IMR-90 (cell line): Measurements from ENCODE around the gene SIPA1L3. TPM values are rescaled to one million over a fixed set of nuclear protein-coding genes. Genes with fewer than 3 reads are reported as not detected.

ENCODE experiments used
- ATAC-seq: fragments of 200-7000 bp; cut with Tn5 transposase; 2 replicates; pipeline ENCODE4 v1.9.1; 2020; ENCODE audit warnings: low read depth, mild to moderate bottlenecking, moderate library complexity
- BruUV-seq: library from RNA; stranded (reverse); fragments of 400-500 nt; replicated peaks from 2 replicates; lab custom pipeline; 2021; lab: Mats Ljungman, UMichigan
- CTCF ChIA-PET: fragments of 300-600 bp; formaldehyde crosslinking; extraction: SDS; loops from one replicate; lab custom pipeline; 2021; ENCODE audit warnings: antibody characterized with exemption; lab: Yijun Ruan, JAX
- POLR2A ChIA-PET: fragments of 300-600 bp; sonication (Branson Sonifier 250); formaldehyde crosslinking; loops from one replicate; lab custom pipeline; 2022; ENCODE audit warnings: antibody characterized with exemption; ENCODE audit not compliant: unreplicated experiment; lab: Charles Lee
- DNase-seq: peaks from one replicate; pipeline ENCODE4 v3.0.0; 2013
- H2AFZ ChIP-seq: replicated peaks from 2 replicates; pipeline ENCODE3; 2013; ENCODE audit warnings: low read length, mild to moderate bottlenecking; ENCODE audit not compliant: poor library complexity
- H2AK5ac ChIP-seq: 2 replicates; pipeline ENCODE4 v1.6.1; 2013; ENCODE audit warnings: low read depth, low read length, inconsistent platforms
- H2AK9ac ChIP-seq: replicated peaks from 2 replicates; pipeline ENCODE3; 2013; ENCODE audit warnings: mild to moderate bottlenecking, low read depth, low read length, moderate library complexity; ENCODE audit not compliant: poor library complexity
- H2BK120ac ChIP-seq: 2 replicates; pipeline ENCODE4 v1.6.1; 2013; ENCODE audit warnings: low read depth, low read length, inconsistent platforms
- H2BK15ac ChIP-seq: 3 replicates; pipeline ENCODE4 v1.6.1; 2013; ENCODE audit warnings: low read depth, low read length, inconsistent platforms
- H2BK20ac ChIP-seq: 2 replicates; pipeline ENCODE4 v1.6.1; 2013; ENCODE audit warnings: low read depth, mild to moderate bottlenecking, inconsistent platforms, low read length, moderate library complexity
- H2BK5ac ChIP-seq: 2 replicates; pipeline ENCODE4 v1.6.1; 2013; ENCODE audit warnings: mild to moderate bottlenecking, low read depth, low read length, inconsistent platforms; ENCODE audit not compliant: poor library complexity, severe bottlenecking
- H3K14ac ChIP-seq: replicated peaks from 2 replicates; pipeline ENCODE4 v1.6.1; 2013; ENCODE audit warnings: low read depth, low read length, inconsistent platforms
- H3K18ac ChIP-seq: 2 replicates; pipeline ENCODE4 v1.6.1; 2013; ENCODE audit warnings: low read depth, low read length, control low read depth
- H3K23ac ChIP-seq: 2 replicates; pipeline ENCODE4 v1.6.1; 2013; ENCODE audit warnings: low read depth, low read length, inconsistent platforms
- H3K27ac ChIP-seq: 2 replicates; pipeline ENCODE4 v1.5.1; 2013; ENCODE audit warnings: mild to moderate bottlenecking, control low read depth, low read length; ENCODE audit not compliant: insufficient read depth
- H3K27me3 ChIP-seq: 2 replicates; pipeline ENCODE4 v1.6.1; 2013; ENCODE audit warnings: low read length; ENCODE audit not compliant: control insufficient read depth, insufficient read depth
- H3K36me3 ChIP-seq: 2 replicates; pipeline ENCODE4 v1.6.1; 2013; ENCODE audit warnings: low read length, mixed read lengths; ENCODE audit not compliant: control insufficient read depth, insufficient read depth
- H3K4ac ChIP-seq: 2 replicates; pipeline ENCODE4 v1.6.1; 2013; ENCODE audit warnings: low read depth, low read length, inconsistent platforms
- H3K4me1 ChIP-seq: 2 replicates; pipeline ENCODE4 v1.6.1; 2013; ENCODE audit warnings: low read length, mixed read lengths; ENCODE audit not compliant: control insufficient read depth, insufficient read depth
- H3K4me2 ChIP-seq: 2 replicates; pipeline ENCODE4 v1.6.1; 2013; ENCODE audit warnings: low read depth, mild to moderate bottlenecking, control low read depth, low read length, moderate library complexity
- H3K4me3 ChIP-seq: 2 replicates; pipeline ENCODE4 v1.5.1; 2013; ENCODE audit warnings: low read depth, mild to moderate bottlenecking, control low read depth, low read length, moderate library complexity; ENCODE audit not compliant: insufficient read depth
- H3K56ac ChIP-seq: 2 replicates; pipeline ENCODE4 v1.6.1; 2013; ENCODE audit warnings: low read length, inconsistent platforms; ENCODE audit not compliant: insufficient read depth; ENCODE audit errors: extremely low read depth
- H3K79me1 ChIP-seq, 2 experiments: 2 replicates each; pipeline ENCODE4 v1.6.1; 2013; ENCODE audit warnings: low read length in 2 of 2, inconsistent platforms in 1 of 2, low read depth in 1 of 2
- H3K9ac ChIP-seq: 2 replicates; pipeline ENCODE4 v1.6.1; 2013; ENCODE audit warnings: low read depth, low read length, control low read depth
- H3K9me1 ChIP-seq: 2 replicates; pipeline ENCODE4 v1.6.1; 2013; ENCODE audit warnings: low read length, inconsistent platforms; ENCODE audit not compliant: insufficient read depth
- H3K9me3 ChIP-seq: 2 replicates; pipeline ENCODE4 v1.6.1; 2013; ENCODE audit warnings: low read length; ENCODE audit not compliant: control insufficient read depth, insufficient read depth
- H4K20me1 ChIP-seq: 2 replicates; pipeline ENCODE4 v1.6.1; 2013; ENCODE audit warnings: low read length, inconsistent platforms; ENCODE audit not compliant: insufficient read depth
- H4K5ac ChIP-seq: 2 replicates; pipeline ENCODE4 v1.6.1; 2013; ENCODE audit warnings: mild to moderate bottlenecking, low read depth, low read length, control low read depth
- H4K8ac ChIP-seq, 2 experiments: 2 replicates each; pipeline ENCODE4 v1.6.1; 2013; ENCODE audit warnings: low read depth in 2 of 2, low read length in 2 of 2, control low read depth in 1 of 2, inconsistent platforms in 1 of 2
- H4K91ac ChIP-seq: 2 replicates; pipeline ENCODE4 v1.6.1; 2013; ENCODE audit warnings: low read depth, low read length, inconsistent platforms; ENCODE audit not compliant: insufficient read depth
- BHLHE40 ChIP-seq: fragments of 150-350 bp; IDR thresholded peaks from 2 replicates; pipeline ENCODE4 v1.6.1; 2016; ENCODE audit warnings: mild to moderate bottlenecking, low read depth, low read length
- CEBPB ChIP-seq: IDR thresholded peaks from 2 replicates; pipeline ENCODE4 v1.6.1; 2012; ENCODE audit warnings: low read depth, low read length, improper control_type of control experiment
- CHD1 ChIP-seq: IDR thresholded peaks from 2 replicates; pipeline ENCODE4 v1.6.1; 2012; ENCODE audit warnings: low read depth, low read length, improper control_type of control experiment
- CTCF ChIP-seq: conservative IDR thresholded peaks from 2 replicates; pipeline ENCODE4 v1.5.1; 2012; ENCODE audit warnings: mild to moderate bottlenecking, low read depth, low read length, improper control_type of control experiment
- ELK1 ChIP-seq: fragments of 150-350 bp; IDR thresholded peaks from 2 replicates; pipeline ENCODE4 v1.6.1; 2016; ENCODE audit warnings: low read depth, mild to moderate bottlenecking, low read length, moderate library complexity, borderline replicate concordance
- FOS ChIP-seq: fragments of 150-350 bp; IDR thresholded peaks from 2 replicates; pipeline ENCODE4 v1.6.1; 2016; ENCODE audit warnings: low read depth, low read length
- MAFK ChIP-seq: IDR thresholded peaks from 2 replicates; pipeline ENCODE4 v1.6.1; 2012; ENCODE audit warnings: low read depth, low read length, improper control_type of control experiment
- MAZ ChIP-seq: IDR thresholded peaks from 2 replicates; pipeline ENCODE4 v1.6.1; 2012; ENCODE audit warnings: low read depth, mild to moderate bottlenecking, low read length, improper control_type of control experiment, moderate library complexity, borderline replicate concordance
- MXI1 ChIP-seq: IDR thresholded peaks from 2 replicates; pipeline ENCODE4 v1.6.1; 2012; ENCODE audit warnings: low read depth, mild to moderate bottlenecking, low read length, moderate library complexity, borderline replicate concordance
- NFE2L2 ChIP-seq: fragments of 150-350 bp; IDR thresholded peaks from 2 replicates; pipeline ENCODE4 v1.6.1; 2016; ENCODE audit warnings: low read depth, mild to moderate bottlenecking, low read length
- POLR2A ChIP-seq: IDR thresholded peaks from 2 replicates; pipeline ENCODE4 v1.6.1; 2012; ENCODE audit warnings: mild to moderate bottlenecking, low read depth, low read length
- RAD21 ChIP-seq: IDR thresholded peaks from 2 replicates; pipeline ENCODE4 v1.6.1; 2012; ENCODE audit warnings: low read length, improper control_type of control experiment
- RCOR1 ChIP-seq: IDR thresholded peaks from 2 replicates; pipeline ENCODE4 v1.6.1; 2012; ENCODE audit warnings: mild to moderate bottlenecking, low read length, improper control_type of control experiment; ENCODE audit not compliant: insufficient replicate concordance
- WGBS, 2 experiments: methylation state at CpG; one replicate each; pipeline versions ENCODE4 v1.1.5 to v1.1.7; 2013; ENCODE audit warnings: missing lambda C conversion rate in 2 of 2; ENCODE audit not compliant: insufficient read length in 1 of 2; ENCODE audit errors: extremely low coverage in 2 of 2; 5-methylcytosine and 5-hydroxymethylcytosine counted together
- dilution Hi-C: fragments of 300-500 bp; cut with HindIII; formaldehyde crosslinking; loops from one replicate; pipeline ENCODE4 v1.14.3; 2018; ENCODE audit warnings: low sequenced_read_pairs; ENCODE audit not compliant: unreplicated experiment
- in situ Hi-C: fragments of 300-500 bp; cut with MboI; formaldehyde crosslinking; loops from 3 replicates; pipeline ENCODE4 v1.14.3; 2019; ENCODE audit warnings: low sequenced_read_pairs, inconsistent platforms, mixed read lengths
- intact Hi-C: fragments of 100-400 bp; cut with micrococcal nuclease; formaldehyde crosslinking; loops from 2 replicates; pipeline ENCODE4 v1.10.0; 2022
- polyA plus RNA-seq, 3 experiments: library from polyadenylated mRNA; depleted of rRNA; stranded (reverse); fragments of >200 nt; gene quantifications; 2 replicates each; pipeline ENCODE4 v1.2.3, GENCODE V29; 2012; ENCODE audit warnings: low replicate concordance in 1 of 3
- total RNA-seq: library from RNA; depleted of rRNA; stranded (reverse); fragments of >200 nt; gene quantifications from 2 replicates; pipeline ENCODE4 v1.2.3, GENCODE V29; 2012

The SIPA1L3 gene
- total and polyA plus RNA-seq, 2 of the 4 experiments (the other 2 are of a cell fraction), result 4.1 to 9.4 TPM

GRCh38 chr19:38132781-38133180, 225.8 kb downstream of the SIPA1L3 start:
- Histone ChIP-seq H3K4me3 (no peak overlapping the region), H3K14ac (no peak overlapping the region), H2BK120ac (no peak overlapping the region), H3K9me3 (no peaks in the 10 kb centered on the region), H3K4me1 (peaks cover 2% of the 10 kb centered on the region; the same call in 1 of the 2 replicates), H3K56ac (no peak overlapping the region), H3K23ac (no peak overlapping the region), H2AFZ (no peak overlapping the region), H3K9me1 (peaks cover 6% of the 10 kb centered on the region; the same call in 1 of the 2 replicates), H3K9ac (no peak overlapping the region), H2BK20ac (no peak overlapping the region), H3K4me2 (no peak overlapping the region), H3K27ac (no peak overlapping the region), H2AK9ac (no peak overlapping the region), H4K5ac (no peak overlapping the region), H3K18ac (no peak overlapping the region), H2AK5ac (no peak overlapping the region), H4K8ac (no peak overlapping the region), H3K27me3 (no peaks in the 10 kb centered on the region), H2BK15ac (no peak overlapping the region), H4K20me1 (no peaks in the 10 kb centered on the region; the same call in 1 of the 2 replicates), H2BK5ac (no peak overlapping the region), H3K4ac (no peak overlapping the region), H3K79me1 (peaks cover 4 to 41% of the 10 kb centered on the region in 2 experiments; a peak in 3 of 4 replicates), H4K91ac (no peak overlapping the region), H3K36me3 (peaks cover 4% of the 10 kb centered on the region; the same call in 1 of the 2 replicates)
- no CpG with 5 or more reads among the region's 6 CpGs for WGBS, 2 experiments
- no peak for TF ChIP-seq MAZ
- TF ChIP-seq NFE2L2, result no peak
- TF ChIP-seq MXI1, result no peak
- no peak for TF ChIP-seq BHLHE40
- no peak for TF ChIP-seq CTCF
- no peak for TF ChIP-seq RCOR1
- TF ChIP-seq FOS, result no peak
- no peak for TF ChIP-seq MAFK
- TF ChIP-seq ELK1, result no peak
- no peak for TF ChIP-seq CEBPB
- no peak for TF ChIP-seq POLR2A
- no peak for TF ChIP-seq RAD21
- no peak for TF ChIP-seq CHD1
- dilution Hi-C loops, result no loop called here
- POLR2A ChIA-PET, result no interaction called here
- ATAC-seq (no peak), DNase-seq (no peak)
- in situ Hi-C loops, result no loop called here
- no TSS peak for BruUV-seq
- intact Hi-C loops, result no loop called here
- CTCF ChIA-PET, result no interaction called here
